HepG2 (cell line): Measurements from ENCODE around the gene ABCA2. TPM values are rescaled to one million over a fixed set of nuclear protein-coding genes. Genes with fewer than 3 reads are reported as not detected.
A peak's percentile ranks its signal among the peaks of the same experiment; 100 is the strongest.

ENCODE experiments used
- AGO1 ChIP-seq: fragments of 200-400 bp; formaldehyde crosslinking; IDR thresholded peaks from 2 replicates; pipeline ENCODE4 v1.6.1; 2017; ENCODE audit warnings: mild to moderate bottlenecking, low read depth, low read length, moderate library complexity; ENCODE audit not compliant: poor library complexity, severe bottlenecking
- JUNB ChIP-seq: sonication (generic); formaldehyde crosslinking; IDR thresholded peaks from 2 replicates; pipeline ENCODE4 v1.8.0; 2022; ENCODE audit warnings: missing genetic modification reagents, mild to moderate bottlenecking, borderline replicate concordance
- MED1 ChIP-seq: sonication (generic); formaldehyde crosslinking; IDR thresholded peaks from 2 replicates; pipeline ENCODE4 v1.4.0; 2020; ENCODE audit warnings: missing genetic modification reagents
- MLLT10 ChIP-seq: sonication (generic); formaldehyde crosslinking; IDR thresholded peaks from 2 replicates; pipeline ENCODE4 v1.4.0; 2020; ENCODE audit warnings: missing genetic modification reagents
- MTF2 ChIP-seq: sonication (generic); formaldehyde crosslinking; IDR thresholded peaks from 2 replicates; pipeline ENCODE4 v1.5.0; 2020; ENCODE audit warnings: missing genetic modification reagents, borderline replicate concordance
- NR3C1 ChIP-seq: sonication (generic); formaldehyde crosslinking; IDR thresholded peaks from 2 replicates; pipeline ENCODE4 v1.4.0; 2020; ENCODE audit warnings: missing genetic modification reagents
- PAXIP1 ChIP-seq: sonication (generic); formaldehyde crosslinking; conservative IDR thresholded peaks from 2 replicates; pipeline ENCODE4 v1.4.0; 2020; ENCODE audit warnings: mild to moderate bottlenecking, missing genetic modification reagents, moderate library complexity
- PPARG ChIP-seq: conservative IDR thresholded peaks from 2 replicates; pipeline ENCODE4 v1.6.1; 2016; ENCODE audit warnings: missing biosample characterization, missing genetic modification reagents
- SMARCC2 ChIP-seq: fragments of 450-650 bp; IDR thresholded peaks from 2 replicates; pipeline ENCODE4 v1.6.1; 2017; ENCODE audit warnings: antibody characterized with exemption, mild to moderate bottlenecking
- TRIM24 ChIP-seq: sonication (generic); formaldehyde crosslinking; IDR thresholded peaks from 2 replicates; pipeline ENCODE4 v1.8.0; 2022; ENCODE audit warnings: mild to moderate bottlenecking, missing genetic modification reagents
- ZBTB37 ChIP-seq: sonication (generic); formaldehyde crosslinking; IDR thresholded peaks from 2 replicates; pipeline ENCODE4 v1.4.0; 2020; ENCODE audit warnings: mild to moderate bottlenecking, missing genetic modification reagents
- ZNF274 ChIP-seq: sonication (generic); formaldehyde crosslinking; IDR thresholded peaks from 2 replicates; pipeline ENCODE4 v1.5.1; 2020; ENCODE audit warnings: mild to moderate bottlenecking, missing genetic modification reagents
- ZNF441 ChIP-seq: sonication (generic); formaldehyde crosslinking; IDR thresholded peaks from 2 replicates; pipeline ENCODE4 v1.7.0; 2021; ENCODE audit warnings: missing genetic modification reagents, borderline replicate concordance
- ZNF556 ChIP-seq: sonication (generic); formaldehyde crosslinking; IDR thresholded peaks from 2 replicates; pipeline ENCODE4 v1.4.0; 2020; ENCODE audit warnings: mild to moderate bottlenecking, missing genetic modification reagents, borderline replicate concordance
- polyA plus RNA-seq, 8 experiments: library from polyadenylated mRNA; depleted of rRNA in 3 of 8; stranded (reverse) in 7 of 8; unstranded in 1 of 8; fragments of >200 nt; fragmentation: Illumina TruSeq in 4 of 8; extraction: Trizol in 4 of 8; gene quantifications; 2 replicates each; pipeline versions ENCODE4 v1.2.1 to v1.2.3, GENCODE V29; 2011 to 2016; ENCODE audit warnings: low read depth in 4 of 8, missing spikeins in 1 of 8, mixed read lengths in 1 of 8; ENCODE audit not compliant: insufficient read depth in 1 of 8
- total RNA-seq, 5 experiments: library from RNA; depleted of rRNA; stranded (reverse); fragments of >200 nt; fragmentation: Illumina TruSeq; extraction: Trizol; gene quantifications; 2 replicates each; pipeline ENCODE4 v1.2.3, GENCODE V29; 2016; ENCODE audit warnings: low read depth in 1 of 5
- TF ChIP-seq, protein P1 (sequence below): sonication (generic); formaldehyde crosslinking; IDR thresholded peaks from 2 replicates; pipeline ENCODE4 v1.4.0; 2020; ENCODE audit warnings: missing genetic modification reagents
- TF ChIP-seq, protein P2 (sequence below): sonication (generic); formaldehyde crosslinking; IDR thresholded peaks from 2 replicates; pipeline ENCODE4 v1.4.0; 2020; ENCODE audit warnings: missing genetic modification reagents

ABCA2 gene
- total and polyA plus RNA-seq, 2 of the 13 experiments (the other 11 are each of a cell fraction or from before 2014, with no cell fraction given) = 2.9 to 19.2 TPM

DNA sequence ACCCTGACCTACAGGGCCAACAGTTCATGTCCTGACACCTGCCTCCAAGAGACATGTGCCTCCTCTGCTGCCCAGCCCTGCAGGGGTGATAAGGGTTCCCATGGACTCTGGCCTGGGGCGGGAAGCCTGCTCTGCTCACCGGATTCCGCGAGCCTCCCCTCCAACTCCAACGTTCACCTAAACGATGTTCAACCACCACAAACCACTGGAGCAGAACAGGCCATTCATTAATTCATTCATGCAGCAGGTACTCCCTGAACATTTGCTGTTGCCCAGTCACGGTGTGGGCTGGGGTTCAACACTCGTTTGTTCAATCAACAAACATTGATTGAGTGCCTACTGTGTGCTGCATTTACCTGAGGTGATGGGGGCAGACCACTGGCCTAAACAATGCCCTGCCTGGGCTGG, 46.0 kb upstream of the ABCA2 start (continued):
- TF ChIP-seq PAXIP1 (peak; percentile 37; the same call in 1 of the 2 replicates), ZNF556 (CRISPR knock-in tag) (no peak), AGO1 (no peak), MTF2 (CRISPR knock-in tag) (no peak), NR3C1 (CRISPR knock-in tag) (no peak), ZNF441 (CRISPR knock-in tag) (peak; percentile 92), SMARCC2 (no peak), JUNB (CRISPR knock-in tag) (no peak), ZBTB37 (CRISPR knock-in tag) (no peak), MED1 (CRISPR knock-in tag) (0 out of 2 replicates have a peak, but pooled peaks have one; percentile 30), ZNF274 (peak; percentile 73; the same call in 1 of the 2 replicates), PPARG (CRISPR knock-in tag) (no peak), TRIM24 (CRISPR knock-in tag) (no peak), MLLT10 (CRISPR knock-in tag) (no peak)
- TF ChIP-seq, protein P1, sequence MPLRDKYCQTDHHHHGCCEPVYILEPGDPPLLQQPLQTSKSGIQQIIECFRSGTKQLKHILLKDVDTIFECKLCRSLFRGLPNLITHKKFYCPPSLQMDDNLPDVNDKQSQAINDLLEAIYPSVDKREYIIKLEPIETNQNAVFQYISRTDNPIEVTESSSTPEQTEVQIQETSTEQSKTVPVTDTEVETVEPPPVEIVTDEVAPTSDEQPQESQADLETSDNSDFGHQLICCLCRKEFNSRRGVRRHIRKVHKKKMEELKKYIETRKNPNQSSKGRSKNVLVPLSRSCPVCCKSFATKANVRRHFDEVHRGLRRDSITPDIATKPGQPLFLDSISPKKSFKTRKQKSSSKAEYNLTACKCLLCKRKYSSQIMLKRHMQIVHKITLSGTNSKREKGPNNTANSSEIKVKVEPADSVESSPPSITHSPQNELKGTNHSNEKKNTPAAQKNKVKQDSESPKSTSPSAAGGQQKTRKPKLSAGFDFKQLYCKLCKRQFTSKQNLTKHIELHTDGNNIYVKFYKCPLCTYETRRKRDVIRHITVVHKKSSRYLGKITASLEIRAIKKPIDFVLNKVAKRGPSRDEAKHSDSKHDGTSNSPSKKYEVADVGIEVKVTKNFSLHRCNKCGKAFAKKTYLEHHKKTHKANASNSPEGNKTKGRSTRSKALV (CRISPR knock-in tag) = 0 out of 2 replicates have a peak, but pooled peaks have one; percentile 57
- TF ChIP-seq, protein P2, sequence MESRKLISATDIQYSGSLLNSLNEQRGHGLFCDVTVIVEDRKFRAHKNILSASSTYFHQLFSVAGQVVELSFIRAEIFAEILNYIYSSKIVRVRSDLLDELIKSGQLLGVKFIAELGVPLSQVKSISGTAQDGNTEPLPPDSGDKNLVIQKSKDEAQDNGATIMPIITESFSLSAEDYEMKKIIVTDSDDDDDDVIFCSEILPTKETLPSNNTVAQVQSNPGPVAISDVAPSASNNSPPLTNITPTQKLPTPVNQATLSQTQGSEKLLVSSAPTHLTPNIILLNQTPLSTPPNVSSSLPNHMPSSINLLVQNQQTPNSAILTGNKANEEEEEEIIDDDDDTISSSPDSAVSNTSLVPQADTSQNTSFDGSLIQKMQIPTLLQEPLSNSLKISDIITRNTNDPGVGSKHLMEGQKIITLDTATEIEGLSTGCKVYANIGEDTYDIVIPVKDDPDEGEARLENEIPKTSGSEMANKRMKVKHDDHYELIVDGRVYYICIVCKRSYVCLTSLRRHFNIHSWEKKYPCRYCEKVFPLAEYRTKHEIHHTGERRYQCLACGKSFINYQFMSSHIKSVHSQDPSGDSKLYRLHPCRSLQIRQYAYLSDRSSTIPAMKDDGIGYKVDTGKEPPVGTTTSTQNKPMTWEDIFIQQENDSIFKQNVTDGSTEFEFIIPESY (CRISPR knock-in tag) = no peak
